Right ventricle myocardium superior (tissue), 1 donor: Measurements from ENCODE around the gene NOXA1. TPM values are rescaled to one million over a fixed set of nuclear protein-coding genes. Genes with fewer than 3 reads are reported as not detected.
"Not testable (repeated sequence)": the region's sequence is repeated elsewhere in the genome, so short reads cannot be mapped to it uniquely, and the experiment has no call there.

Experiments used
- ATAC-seq: fragments of 200-7000 bp; cut with Tn5 transposase; one replicate; pipeline ENCODE4 v1.9.1; 2020; ENCODE audit warnings: mild to moderate bottlenecking; ENCODE audit not compliant: poor library complexity
- DNase-seq: peaks from one replicate; pipeline ENCODE4 v3.0.0-alpha.2; 2020
- intact Hi-C: fragments of 100-400 bp; cut with DNase I; formaldehyde crosslinking; loops from one replicate; pipeline ENCODE4 v1.11.2; 2022
- total RNA-seq: library from RNA; stranded (reverse); fragmentation: NEBNext Ultra II Directional; extraction: Animal tissue kit (Norgen Biotek cat#: 25700); gene quantifications from one replicate; pipeline ENCODE4 v1.2.1, GENCODE V29; 2021
- donor health status: DM: no; HTN: yes; CAD: no; lungs with severe emphysema.

NOXA1 gene
- total RNA-seq, 1 donor from 2014 or later = 1.7 TPM

- DNase-seq = peak; percentile 23
- ATAC-seq = no peak
- intact Hi-C loops = no loop called here
These were observed 24.4 kb upstream of the NOXA1 start for GRCh38 chr9:137398561-137399468.

GRCh38 chr9:137402746-137403145, 20.4 kb upstream of the NOXA1 start:
- DNase-seq = no peak
- intact Hi-C loops = no loop called here
- ATAC-seq = no peak

- ATAC-seq (no peak), DNase-seq (no peak)
- intact Hi-C loops = no loop called here
These were observed 19.9 kb upstream of the NOXA1 start for GRCh38 chr9:137403269-137403668.

- DNase-seq (no peak), ATAC-seq (no peak)
- intact Hi-C loops = loop anchor here (5.0 kb wide), 1 partner anchor 108 kb away; no protein-coding TSS in a partner anchor
These were observed 18.1 kb upstream of the NOXA1 start for GRCh38 chr9:137404961-137405567.

- intact Hi-C loops = loop anchor here (5.0 kb wide), 1 partner anchor 108 kb away; no protein-coding TSS in a partner anchor
- DNase-seq = no peak
These were observed 17.5 kb upstream of the NOXA1 start for GRCh38 chr9:137405677-137406081.

GRCh38 chr9:137406085-137406760, 17.0 kb upstream of the NOXA1 start:
- ATAC-seq (peak; percentile 3), DNase-seq (peak; percentile 40)
- intact Hi-C loops = loop anchor here (5.0 kb wide), 1 partner anchor 109 kb away; no protein-coding TSS in a partner anchor

More at GRCh38 chr9:137405677-137406081, 17.5 kb upstream of the NOXA1 start:
- no peak for ATAC-seq

GRCh38 chr9:137406876-137407589, 16.2 kb upstream of the NOXA1 start:
- intact Hi-C loops = loop anchor here (5.0 kb wide), 1 partner anchor 110 kb away; no protein-coding TSS in a partner anchor
- ATAC-seq (peak; percentile 90), DNase-seq (peak; percentile 78)

- peak; percentile 81 for DNase-seq
- intact Hi-C loops = loop anchor here (5.0 kb wide), 1 partner anchor 110 kb away; no protein-coding TSS in a partner anchor
- peak; percentile 40 for ATAC-seq
These were observed 15.4 kb upstream of the NOXA1 start for GRCh38 chr9:137407590-137408300.

GRCh38 chr9:137408651-137409405, 14.4 kb upstream of the NOXA1 start:
- ATAC-seq (no peak), DNase-seq (no peak)
- intact Hi-C loops = loop anchor here (5.0 kb wide), 1 partner anchor 112 kb away; no protein-coding TSS in a partner anchor

- DNase-seq = no peak
- intact Hi-C loops = loop anchor here (5.0 kb wide), 1 partner anchor 112 kb away; no protein-coding TSS in a partner anchor
- ATAC-seq = no peak
These were observed 13.7 kb upstream of the NOXA1 start for GRCh38 chr9:137409515-137409914.

- peak; percentile 37 for DNase-seq
- ATAC-seq, intact Hi-C loops: not testable (repeated sequence)
These were observed 12.8 kb upstream of the NOXA1 start for GRCh38 chr9:137410236-137410890.

- ATAC-seq (no peak), DNase-seq (no peak)
- intact Hi-C loops = no loop called here
These were observed 12.3 kb upstream of the NOXA1 start for GRCh38 chr9:137410891-137411249.

- intact Hi-C loops = no loop called here
- no peak for ATAC-seq
- peak; percentile 43 for DNase-seq
These were observed 11.9 kb upstream of the NOXA1 start for GRCh38 chr9:137411260-137411644.

GRCh38 chr9:137411645-137412380, 11.4 kb upstream of the NOXA1 start:
- peak; percentile 81 for DNase-seq
- peak; percentile 4 for ATAC-seq
- intact Hi-C loops = no loop called here

GRCh38 chr9:137412431-137412830, 10.8 kb upstream of the NOXA1 start:
- intact Hi-C loops = no loop called here
- ATAC-seq = no peak
- peak; percentile 25 for DNase-seq

- ATAC-seq (no peak), DNase-seq (no peak)
- intact Hi-C loops = no loop called here
These were observed 7.7 kb upstream of the NOXA1 start for GRCh38 chr9:137415451-137415850.
